ENCODE measurements around the gene DNAJC3.
A peak's percentile ranks its signal among the peaks of the same experiment; 100 is the strongest.
"Not testable (repeated sequence)": the region's sequence is repeated elsewhere in the genome, so short reads cannot be mapped to it uniquely, and the experiment has no call there.

Gene DNAJC3

DNA sequence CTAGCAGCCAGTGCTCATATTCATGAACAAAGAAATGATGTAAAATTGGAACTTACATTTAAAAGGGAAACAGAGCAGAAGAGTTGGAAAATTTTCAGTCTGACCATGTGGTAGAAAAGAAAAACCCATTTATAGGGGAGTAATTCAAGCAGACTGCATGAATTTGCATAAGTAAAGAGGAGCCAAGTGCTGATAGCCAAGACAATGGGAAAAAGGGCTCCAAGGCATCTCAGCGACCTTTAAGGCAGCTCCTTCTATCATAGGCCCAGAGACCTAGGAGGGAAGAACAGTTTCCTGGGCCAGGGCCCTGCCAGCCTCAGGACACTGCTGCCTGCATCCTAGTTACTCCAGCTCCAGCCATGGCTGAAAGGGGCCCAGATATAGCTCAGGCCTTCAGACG, 7.5 kb downstream of the DNAJC3 start:
- TF ChIP-seq, protein P1, sequence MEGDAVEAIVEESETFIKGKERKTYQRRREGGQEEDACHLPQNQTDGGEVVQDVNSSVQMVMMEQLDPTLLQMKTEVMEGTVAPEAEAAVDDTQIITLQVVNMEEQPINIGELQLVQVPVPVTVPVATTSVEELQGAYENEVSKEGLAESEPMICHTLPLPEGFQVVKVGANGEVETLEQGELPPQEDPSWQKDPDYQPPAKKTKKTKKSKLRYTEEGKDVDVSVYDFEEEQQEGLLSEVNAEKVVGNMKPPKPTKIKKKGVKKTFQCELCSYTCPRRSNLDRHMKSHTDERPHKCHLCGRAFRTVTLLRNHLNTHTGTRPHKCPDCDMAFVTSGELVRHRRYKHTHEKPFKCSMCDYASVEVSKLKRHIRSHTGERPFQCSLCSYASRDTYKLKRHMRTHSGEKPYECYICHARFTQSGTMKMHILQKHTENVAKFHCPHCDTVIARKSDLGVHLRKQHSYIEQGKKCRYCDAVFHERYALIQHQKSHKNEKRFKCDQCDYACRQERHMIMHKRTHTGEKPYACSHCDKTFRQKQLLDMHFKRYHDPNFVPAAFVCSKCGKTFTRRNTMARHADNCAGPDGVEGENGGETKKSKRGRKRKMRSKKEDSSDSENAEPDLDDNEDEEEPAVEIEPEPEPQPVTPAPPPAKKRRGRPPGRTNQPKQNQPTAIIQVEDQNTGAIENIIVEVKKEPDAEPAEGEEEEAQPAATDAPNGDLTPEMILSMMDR (conservative IDR thresholded peaks at IDR 0.05; ENCODE audit: control insufficient read depth, insufficient read depth, low read depth, low read length), result no peak
- H3K4me3 ChIP-seq (ENCODE audit: control insufficient read depth, low read depth, low read length), result no peak overlapping the region
- no peak for DNase-seq (ENCODE audit: low read depth)

DNA sequence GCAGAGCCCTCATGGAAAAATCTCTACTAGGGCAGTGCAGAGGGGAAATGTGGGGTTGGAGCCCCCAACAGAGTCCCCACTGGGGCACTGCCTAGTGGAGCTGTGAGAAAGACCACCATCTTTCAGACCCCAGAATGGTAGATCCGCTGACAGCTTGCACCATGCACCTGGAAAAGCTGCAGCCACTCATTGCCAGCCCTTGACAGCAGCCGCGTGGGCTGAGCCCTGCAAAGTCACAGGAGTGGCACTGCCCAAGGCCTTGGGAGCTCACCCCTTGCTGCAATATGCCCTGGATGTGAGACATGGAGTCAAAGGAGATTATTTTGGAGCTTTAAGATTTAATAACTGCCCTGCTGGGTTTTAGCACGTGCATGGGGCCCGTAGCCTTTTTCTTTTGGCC, 8.0 kb downstream of the DNAJC3 start:
- DNase-seq (ENCODE audit: low read depth); H3K4me3 ChIP-seq (ENCODE audit: control insufficient read depth, low read depth, low read length): not testable (repeated sequence)

DNA sequence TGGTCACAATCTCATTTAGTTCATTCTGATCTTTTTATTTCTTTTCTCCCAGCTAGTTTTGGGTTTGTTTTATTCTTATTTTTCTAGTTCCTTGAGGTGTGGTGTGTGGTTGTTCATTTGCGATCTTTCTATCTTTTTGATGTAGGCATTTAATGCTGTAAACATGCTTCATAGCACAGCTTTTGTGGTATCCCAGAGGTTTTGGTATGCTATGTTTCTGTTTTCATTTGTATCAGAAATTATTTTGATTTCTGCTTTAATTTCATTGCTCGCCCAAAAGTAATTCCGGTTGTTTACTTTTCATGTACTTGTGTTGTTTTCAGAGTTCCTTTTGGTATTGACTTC, 12.6 kb downstream of the DNAJC3 start:
- H3K4me3 ChIP-seq (ENCODE audit: control insufficient read depth, low read depth, low read length), result no peak overlapping the region
- TF ChIP-seq, protein P1 (conservative IDR thresholded peaks at IDR 0.05; ENCODE audit: control insufficient read depth, insufficient read depth, low read depth, low read length), result no peak

DNA sequence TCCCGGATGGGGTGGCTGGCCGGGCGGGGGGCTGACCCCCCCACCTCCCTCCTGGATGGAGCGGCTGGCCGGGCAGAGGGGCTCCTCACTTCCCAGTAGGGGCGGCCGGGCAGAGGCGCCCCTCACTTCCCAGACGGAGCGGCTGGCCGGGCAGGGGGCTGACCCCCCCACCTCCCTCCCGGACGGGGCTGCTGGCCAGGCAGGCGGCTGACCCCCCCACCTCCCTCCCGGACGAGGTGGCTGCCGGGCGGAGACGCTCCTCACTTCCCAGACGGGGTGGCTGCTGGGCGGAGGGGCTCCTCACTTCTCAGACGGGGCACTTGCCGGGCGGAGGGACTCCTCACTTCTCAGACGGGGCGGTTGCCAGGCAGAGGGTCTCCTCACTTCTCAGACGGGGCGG, 14.0 kb downstream of the DNAJC3 start:
- not testable (repeated sequence) for H3K4me3 ChIP-seq (ENCODE audit: control insufficient read depth, low read depth, low read length); DNase-seq (ENCODE audit: low read depth)

More for the DNA sequence above, 12.6 kb downstream of the DNAJC3 start:
- no peak for DNase-seq (ENCODE audit: low read depth)

DNA sequence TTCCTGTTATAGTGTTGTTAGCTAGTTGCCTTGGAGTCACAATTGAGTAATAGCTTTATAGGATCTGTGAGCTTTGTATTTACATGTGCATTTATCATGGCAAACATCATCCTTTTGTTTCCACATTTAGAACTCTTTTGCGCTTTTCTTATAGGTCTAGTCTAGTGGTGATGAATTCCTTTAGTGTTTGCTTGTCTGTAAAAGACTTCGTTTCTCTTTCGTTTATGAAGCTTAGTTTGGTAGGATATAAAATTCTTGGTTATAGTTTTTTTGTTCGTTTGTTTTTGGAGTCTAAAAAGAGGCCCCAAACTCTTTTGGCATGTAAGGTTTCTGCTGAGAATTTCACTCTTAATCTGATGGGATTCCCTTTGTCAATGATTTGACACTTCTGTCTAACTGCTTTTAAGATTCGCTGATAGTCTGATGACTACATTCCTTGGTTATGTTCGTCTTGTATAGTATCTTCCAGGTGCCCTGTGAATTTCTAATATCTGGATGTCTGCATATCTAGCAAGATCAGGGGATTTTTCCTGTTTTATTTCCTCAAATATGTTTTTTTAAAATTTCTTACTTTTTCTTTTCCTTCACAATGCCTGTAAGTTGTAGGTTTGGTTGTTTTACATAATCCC, 20.2 kb downstream of the DNAJC3 start:
- TF ChIP-seq, protein P1 (conservative IDR thresholded peaks at IDR 0.05; ENCODE audit: control insufficient read depth, insufficient read depth, low read depth, low read length), result no peak
- no peak for DNase-seq (ENCODE audit: low read depth)
- H3K4me3 ChIP-seq (ENCODE audit: control insufficient read depth, low read depth, low read length), result no peak overlapping the region

DNA sequence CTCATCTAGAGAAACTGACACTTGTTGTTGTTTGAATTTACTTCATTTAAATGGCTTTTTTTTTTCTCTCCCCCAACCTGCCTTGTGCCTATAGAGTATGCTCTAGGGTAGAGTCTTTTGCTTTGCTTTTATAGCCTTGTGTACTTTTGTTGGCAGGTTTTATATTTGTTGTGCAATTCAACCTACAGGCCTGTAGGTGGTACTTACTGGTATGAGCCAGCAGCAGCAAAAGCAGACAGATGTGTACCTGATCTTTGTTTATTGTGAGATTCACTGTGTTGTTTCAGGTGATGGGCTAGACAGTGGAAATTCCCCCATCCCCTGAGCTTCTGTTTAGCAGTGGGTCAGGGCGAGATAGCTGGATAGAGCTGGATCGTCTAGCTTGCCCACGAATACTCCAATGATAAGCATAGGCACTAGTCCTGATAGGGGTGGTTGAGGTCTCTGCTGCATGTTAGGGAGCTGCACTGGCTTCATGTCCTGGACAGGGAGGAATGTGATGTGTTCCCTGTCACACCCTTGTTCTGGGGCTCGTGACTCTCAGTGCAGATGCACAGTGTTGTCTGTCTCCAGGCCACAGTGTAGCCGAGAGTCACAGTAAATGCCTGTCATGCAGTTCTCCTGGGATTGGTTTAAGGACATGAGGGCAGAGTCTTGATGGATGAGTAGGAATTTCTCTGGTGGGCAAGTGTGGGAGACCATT, 21.3 kb downstream of the DNAJC3 start:
- no peak overlapping the region for H3K4me3 ChIP-seq (ENCODE audit: control insufficient read depth, low read depth, low read length)
- TF ChIP-seq, protein P1 (conservative IDR thresholded peaks at IDR 0.05; ENCODE audit: control insufficient read depth, insufficient read depth, low read depth, low read length), result peak; percentile 39
- peak; percentile 24 for DNase-seq (ENCODE audit: low read depth)

DNA sequence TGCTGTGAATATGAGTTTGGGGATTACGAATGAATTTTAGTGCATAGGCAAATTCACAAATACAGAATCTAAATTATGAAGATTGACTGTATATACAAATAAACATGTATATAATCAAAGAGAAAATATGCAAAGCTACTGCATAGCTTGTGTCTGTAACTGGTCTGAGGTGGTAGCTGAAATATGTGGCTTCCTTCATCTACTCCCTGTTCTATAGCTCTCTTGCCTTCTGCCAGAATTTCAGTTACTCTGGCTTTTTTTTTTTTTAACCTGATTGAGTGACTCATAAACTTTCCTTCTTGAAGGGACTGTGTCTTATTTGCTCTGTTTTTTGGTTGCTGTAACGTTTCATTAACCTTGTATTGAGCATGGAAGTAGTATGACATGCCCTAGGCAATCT, 26.6 kb downstream of the DNAJC3 start:
- H3K4me3 ChIP-seq (ENCODE audit: control insufficient read depth, low read depth, low read length), result no peak overlapping the region
- peak; percentile 25 for DNase-seq (ENCODE audit: low read depth)
- TF ChIP-seq, protein P1 (conservative IDR thresholded peaks at IDR 0.05; ENCODE audit: control insufficient read depth, insufficient read depth, low read depth, low read length), result no peak

DNA sequence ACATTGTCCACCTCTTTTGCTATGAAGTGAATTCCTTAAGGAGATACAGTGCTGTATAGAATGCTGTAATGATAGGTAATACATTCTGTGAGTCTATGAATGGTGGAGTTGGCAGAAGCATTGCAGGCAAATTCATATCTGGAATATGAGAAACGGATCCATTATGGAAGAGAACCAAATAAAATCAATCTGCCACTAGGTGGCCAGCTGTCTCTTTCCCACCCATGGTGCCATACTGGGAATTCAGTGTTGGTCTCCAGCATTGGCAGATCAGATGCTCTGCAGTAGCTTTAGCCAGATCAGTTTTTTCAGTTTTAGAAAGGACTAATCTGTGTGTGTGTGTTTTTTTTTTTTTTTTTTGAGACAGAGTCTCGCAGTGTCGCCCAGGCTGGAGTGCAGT, 27.6 kb downstream of the DNAJC3 start:
- H3K4me3 ChIP-seq (ENCODE audit: control insufficient read depth, low read depth, low read length), result no peak overlapping the region
- TF ChIP-seq, protein P1 (conservative IDR thresholded peaks at IDR 0.05; ENCODE audit: control insufficient read depth, insufficient read depth, low read depth, low read length), result peak; percentile 51
- DNase-seq (ENCODE audit: low read depth), result peak; percentile 23

Measured in fibroblast of mammary gland (primary cell).